Gastrocnemius medialis (tissue), 4 donors: ENCODE measurements around the gene IL13.

Experiments
- POLR2A ChIP-seq, 2 donors: fragments of 450-650 bp; IDR thresholded peaks; one replicate each; pipeline ENCODE4 v1.6.1; 2017; ENCODE audit warnings: antibody characterized with exemption in 2 of 2, mild to moderate bottlenecking in 2 of 2, moderate library complexity in 2 of 2
- TF ChIP-seq, protein P1 (sequence below), 5 experiments: fragments of 450-650 bp in 3 of 5; fragments of 200-600 bp in 2 of 5; sonication (generic) in 2 of 5; IDR thresholded peaks in 4 of 5; conservative IDR thresholded peaks in 1 of 5; 1 replicate in 4 of 5; 2 replicates in 1 of 5; pipeline ENCODE4 v1.5.1; 2016 to 2019; ENCODE audit warnings: antibody characterized with exemption in 5 of 5, mild to moderate bottlenecking in 3 of 5, moderate library complexity in 3 of 5

DNA sequence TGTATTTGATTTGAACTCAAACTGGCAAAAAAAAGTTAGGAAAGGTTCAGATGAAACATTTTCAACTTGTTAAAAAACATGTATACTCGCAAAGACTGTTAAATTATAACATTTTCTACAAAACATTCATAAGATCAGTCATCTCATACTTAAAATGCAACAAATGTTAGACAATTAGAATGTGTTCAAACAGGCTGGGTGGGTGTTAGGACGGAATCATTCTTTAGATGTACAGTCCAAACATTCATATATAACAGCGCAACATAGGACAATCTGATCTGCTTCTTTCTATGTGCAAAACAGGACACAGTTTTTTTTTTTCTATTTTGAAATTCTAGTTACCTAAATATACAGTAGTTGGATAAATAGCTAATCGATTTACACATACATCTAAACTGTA, 38.0 kb downstream of the IL13 start:
- TF ChIP-seq, protein P1, sequence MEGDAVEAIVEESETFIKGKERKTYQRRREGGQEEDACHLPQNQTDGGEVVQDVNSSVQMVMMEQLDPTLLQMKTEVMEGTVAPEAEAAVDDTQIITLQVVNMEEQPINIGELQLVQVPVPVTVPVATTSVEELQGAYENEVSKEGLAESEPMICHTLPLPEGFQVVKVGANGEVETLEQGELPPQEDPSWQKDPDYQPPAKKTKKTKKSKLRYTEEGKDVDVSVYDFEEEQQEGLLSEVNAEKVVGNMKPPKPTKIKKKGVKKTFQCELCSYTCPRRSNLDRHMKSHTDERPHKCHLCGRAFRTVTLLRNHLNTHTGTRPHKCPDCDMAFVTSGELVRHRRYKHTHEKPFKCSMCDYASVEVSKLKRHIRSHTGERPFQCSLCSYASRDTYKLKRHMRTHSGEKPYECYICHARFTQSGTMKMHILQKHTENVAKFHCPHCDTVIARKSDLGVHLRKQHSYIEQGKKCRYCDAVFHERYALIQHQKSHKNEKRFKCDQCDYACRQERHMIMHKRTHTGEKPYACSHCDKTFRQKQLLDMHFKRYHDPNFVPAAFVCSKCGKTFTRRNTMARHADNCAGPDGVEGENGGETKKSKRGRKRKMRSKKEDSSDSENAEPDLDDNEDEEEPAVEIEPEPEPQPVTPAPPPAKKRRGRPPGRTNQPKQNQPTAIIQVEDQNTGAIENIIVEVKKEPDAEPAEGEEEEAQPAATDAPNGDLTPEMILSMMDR (IDR thresholded peaks at IDR 0.05 in 4 of 5, conservative IDR thresholded peaks at IDR 0.05 in 1 of 5): no peak
- no peak for TF ChIP-seq POLR2A (IDR thresholded peaks at IDR 0.05)
